ENCODE measurements around the gene LSM3.

The LSM3 gene

GRCh38 chr3:14194865-14195264, 16.2 kb downstream of the LSM3 start:
- no peak for DNase-seq (ENCODE audit: low read depth in 4 of 4, low spot score in 1 of 4)

GRCh38 chr3:14199641-14200040, 21.0 kb downstream of the LSM3 start:
- DNase-seq (ENCODE audit: low read depth in 4 of 4, low spot score in 1 of 4), result no peak

- no peak for DNase-seq (ENCODE audit: low read depth in 4 of 4, low spot score in 1 of 4)
Observed at GRCh38 chr3:14200276-14200675, 21.7 kb downstream of the LSM3 start.

GRCh38 chr3:14200841-14201240, 22.2 kb downstream of the LSM3 start:
- DNase-seq (ENCODE audit: low read depth in 4 of 4, low spot score in 1 of 4), result no peak

GRCh38 chr3:14201940-14202684, 23.5 kb downstream of the LSM3 start:
- DNase-seq (ENCODE audit: low read depth in 4 of 4, low spot score in 1 of 4), result no peak

- DNase-seq (ENCODE audit: low read depth in 4 of 4, low spot score in 1 of 4), result no peak
Observed at GRCh38 chr3:14202874-14203520, 24.4 kb downstream of the LSM3 start.

- DNase-seq (ENCODE audit: low read depth in 4 of 4, low spot score in 1 of 4), result peak in 1 of 4 experiments; percentile 21
Observed at GRCh38 chr3:14203521-14204079, 25.0 kb downstream of the LSM3 start.

- DNase-seq (ENCODE audit: low read depth in 4 of 4, low spot score in 1 of 4), result no peak
Observed at GRCh38 chr3:14204515-14205284, 26.1 kb downstream of the LSM3 start.

- DNase-seq (ENCODE audit: low read depth in 4 of 4, low spot score in 1 of 4), result no peak
Observed at GRCh38 chr3:14206548-14207177, 28.0 kb downstream of the LSM3 start.

- no peak for DNase-seq (ENCODE audit: low read depth in 4 of 4, low spot score in 1 of 4)
Observed at GRCh38 chr3:14208168-14208567, 29.6 kb downstream of the LSM3 start.

- DNase-seq (ENCODE audit: low read depth in 4 of 4, low spot score in 1 of 4), result no peak
Observed at GRCh38 chr3:14208977-14209394, 30.4 kb downstream of the LSM3 start.

- DNase-seq (ENCODE audit: low read depth in 4 of 4, low spot score in 1 of 4), result no peak
Observed at GRCh38 chr3:14209581-14210289, 31.1 kb downstream of the LSM3 start.

GRCh38 chr3:14210290-14210688, 31.7 kb downstream of the LSM3 start:
- DNase-seq (ENCODE audit: low read depth in 4 of 4, low spot score in 1 of 4), result no peak

- no peak for DNase-seq (ENCODE audit: low read depth in 4 of 4, low spot score in 1 of 4)
Observed at GRCh38 chr3:14210843-14211594, 32.4 kb downstream of the LSM3 start.

- no peak for DNase-seq (ENCODE audit: low read depth in 4 of 4, low spot score in 1 of 4)
Observed at GRCh38 chr3:14211621-14212020, 33.0 kb downstream of the LSM3 start.

GRCh38 chr3:14212032-14212431, 33.4 kb downstream of the LSM3 start:
- DNase-seq (ENCODE audit: low read depth in 4 of 4, low spot score in 1 of 4), result no peak

GRCh38 chr3:14213066-14213774, 34.6 kb downstream of the LSM3 start:
- no peak for DNase-seq (ENCODE audit: low read depth in 4 of 4, low spot score in 1 of 4)

- no peak for DNase-seq (ENCODE audit: low read depth in 4 of 4, low spot score in 1 of 4)
Observed at GRCh38 chr3:14214764-14215163, 36.1 kb downstream of the LSM3 start.

All from stimulated activated CD4-positive, alpha-beta T cell treated with anti-CD3 and anti-CD28 coated beads, Interleukin-1b, Interleukin-23, amount 100 ng/mL, for 24 hours (primary cell).